Measurements from ENCODE around the gene AFF3.
"Not testable (repeated sequence)": the region's sequence is repeated elsewhere in the genome, so short reads cannot be mapped to it uniquely, and the experiment has no call there.

AFF3 gene

GRCh38 chr2:100113990-100114433 is 28.4 kb downstream of the AFF3 start:
- DNase-seq: peak in 1 of 42 donors; percentile 17
- intact Hi-C loops (cut with DNase I): no loop called here

GRCh38 chr2:100110614-100111000 is 31.8 kb downstream of the AFF3 start:
- peak in 1 of 42 donors; percentile 27 for DNase-seq
- intact Hi-C loops (cut with DNase I): no loop called here

GRCh38 chr2:100109986-100110613 is 32.3 kb downstream of the AFF3 start:
- no peak for DNase-seq
- intact Hi-C loops (cut with DNase I): no loop called here

GRCh38 chr2:100108648-100109020 is 33.8 kb downstream of the AFF3 start:
- intact Hi-C loops (cut with DNase I); DNase-seq: not testable (repeated sequence)

GRCh38 chr2:100107906-100108647 is 34.3 kb downstream of the AFF3 start:
- no peak for DNase-seq
- intact Hi-C loops (cut with DNase I): no loop called here

- DNase-seq: no peak
- intact Hi-C loops (cut with DNase I): no loop called here
Measured at GRCh38 chr2:100107440-100107839, 35.0 kb downstream of the AFF3 start.

- intact Hi-C loops (cut with DNase I): no loop called here
- peak in 36 of 42 donors; percentile 11 to 75 (median 42) for DNase-seq
Measured at GRCh38 chr2:100106460-100106859, 35.9 kb downstream of the AFF3 start.

GRCh38 chr2:100105678-100106054 is 36.7 kb downstream of the AFF3 start:
- intact Hi-C loops (cut with DNase I): no loop called here
- DNase-seq: peak in 22 of 42 donors; percentile 2 to 53 (median 20)

- intact Hi-C loops (cut with DNase I): no loop called here
Measured at GRCh38 chr2:100104718-100105677, 37.4 kb downstream of the AFF3 start.

GRCh38 chr2:100104265-100104664 is 38.1 kb downstream of the AFF3 start:
- DNase-seq; intact Hi-C loops (cut with DNase I): not testable (repeated sequence)

More at GRCh38 chr2:100104718-100105677, 37.4 kb downstream of the AFF3 start:
- DNase-seq: peak in 27 of 42 donors; percentile 13 to 60 (median 39)

- intact Hi-C loops (cut with DNase I): not testable (repeated sequence)
- DNase-seq: peak in 3 of 42 donors; percentile 2 to 28 (median 9)
Measured at GRCh38 chr2:100103527-100104252, 38.7 kb downstream of the AFF3 start.

GRCh38 chr2:100102466-100103180 is 39.8 kb downstream of the AFF3 start:
- DNase-seq; intact Hi-C loops (cut with DNase I): not testable (repeated sequence)

GRCh38 chr2:100098855-100099254 is 43.5 kb downstream of the AFF3 start:
- DNase-seq; intact Hi-C loops (cut with DNase I): not testable (repeated sequence)

- intact Hi-C loops (cut with DNase I); DNase-seq: not testable (repeated sequence)
Measured at GRCh38 chr2:100097611-100098294, 44.6 kb downstream of the AFF3 start.

- intact Hi-C loops (cut with DNase I); DNase-seq: not testable (repeated sequence)
Measured at GRCh38 chr2:100095845-100096244, 46.5 kb downstream of the AFF3 start.

GRCh38 chr2:100091807-100092206 is 50.6 kb downstream of the AFF3 start:
- DNase-seq; intact Hi-C loops (cut with DNase I): not testable (repeated sequence)

GRCh38 chr2:100085744-100086143 is 56.6 kb downstream of the AFF3 start:
- intact Hi-C loops (cut with DNase I): not testable (repeated sequence)

More at GRCh38 chr2:100085744-100086143, 56.6 kb downstream of the AFF3 start:
- not testable (repeated sequence) for DNase-seq
